Measurements from ENCODE around the gene CUL3. TPM values are rescaled to one million over a fixed set of nuclear protein-coding genes. Genes with fewer than 3 reads are reported as not detected.
"Not testable (repeated sequence)": the region's sequence is repeated elsewhere in the genome, so short reads cannot be mapped to it uniquely, and the experiment has no call there.

Gene CUL3
- total RNA-seq, 1 donor from 2014 or later = 66.0 TPM

DNA sequence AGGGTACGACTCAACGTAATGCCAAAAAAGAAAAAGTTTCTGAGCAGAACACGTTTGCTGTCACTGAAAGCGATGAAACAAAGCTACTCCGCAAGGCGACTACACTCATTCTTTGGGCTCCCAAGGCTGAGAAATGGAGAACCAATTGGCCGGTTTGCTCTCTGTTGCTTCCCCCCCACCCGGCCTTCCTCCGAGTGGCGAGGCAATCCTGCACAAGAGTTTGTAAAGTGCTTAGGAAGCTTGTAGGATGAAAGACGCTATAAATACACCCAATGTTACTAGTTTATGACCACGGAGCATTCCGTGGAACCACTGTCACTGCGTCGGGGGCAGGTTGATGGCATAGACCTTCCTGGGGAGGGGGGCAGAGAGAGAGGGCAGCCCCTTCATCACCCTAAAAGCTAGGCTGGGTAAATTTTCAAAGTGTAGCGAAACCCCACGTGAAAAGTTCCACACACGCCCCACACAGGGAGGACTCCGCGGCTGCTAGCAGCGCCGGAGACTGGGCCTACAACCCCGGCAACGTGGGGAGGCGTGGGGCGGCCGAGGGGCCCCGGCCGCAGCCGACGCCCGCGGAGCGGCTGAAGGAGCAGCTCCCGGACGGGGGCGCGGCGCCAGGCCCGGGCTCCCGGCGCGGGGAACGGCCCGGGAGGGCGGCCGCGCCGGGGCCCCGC, 915 bp downstream of the CUL3 start:
- intact Hi-C loops (cut with DNase I) = loop anchor here (5.0 to 10.0 kb wide), 2 partner anchors 57 to 629 kb away; partner anchors contain the start of gene MRPL44
- no peak for DNase-seq (ENCODE audit: low spot score)

GRCh38 chr2:224583033-224583432, 2.1 kb downstream of the CUL3 start:
- DNase-seq (ENCODE audit: low spot score) = not testable (repeated sequence)
- intact Hi-C loops (cut with DNase I) = loop anchor here (5.0 to 10.0 kb wide), 2 partner anchors 56 to 628 kb away; partner anchors contain the start of gene MRPL44

GRCh38 chr2:224580248-224580647, 4.9 kb downstream of the CUL3 start:
- intact Hi-C loops (cut with DNase I) = loop anchor here (5.0 to 10.0 kb wide), 2 partner anchors 53 to 625 kb away; partner anchors contain the start of gene MRPL44
- no peak for DNase-seq (ENCODE audit: low spot score)

GRCh38 chr2:224579411-224579810, 5.8 kb downstream of the CUL3 start:
- intact Hi-C loops (cut with DNase I) = no loop called here

DNA sequence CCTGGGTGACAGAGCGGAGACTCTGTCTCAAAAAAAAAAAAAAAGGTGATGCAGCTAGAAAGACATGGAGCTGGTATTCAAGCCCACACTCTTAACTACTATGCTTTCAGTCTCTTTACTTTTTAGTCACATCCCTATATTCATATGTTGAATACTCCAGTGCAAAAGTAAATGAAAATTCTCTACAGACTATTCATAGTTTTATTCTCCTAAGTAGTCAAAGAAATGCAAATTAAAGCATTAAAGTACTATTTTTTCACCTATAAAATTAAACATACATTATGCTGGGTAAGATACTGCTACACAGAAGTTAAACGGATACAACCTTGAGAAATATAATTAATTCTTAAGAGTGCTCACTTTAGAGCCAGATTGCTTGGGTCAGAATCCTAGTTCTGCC, 7.6 kb downstream of the CUL3 start:
- intact Hi-C loops (cut with DNase I) = no loop called here
- no peak for DNase-seq (ENCODE audit: low spot score)

More at GRCh38 chr2:224579411-224579810, 5.8 kb downstream of the CUL3 start:
- DNase-seq (ENCODE audit: low spot score) = no peak

DNA sequence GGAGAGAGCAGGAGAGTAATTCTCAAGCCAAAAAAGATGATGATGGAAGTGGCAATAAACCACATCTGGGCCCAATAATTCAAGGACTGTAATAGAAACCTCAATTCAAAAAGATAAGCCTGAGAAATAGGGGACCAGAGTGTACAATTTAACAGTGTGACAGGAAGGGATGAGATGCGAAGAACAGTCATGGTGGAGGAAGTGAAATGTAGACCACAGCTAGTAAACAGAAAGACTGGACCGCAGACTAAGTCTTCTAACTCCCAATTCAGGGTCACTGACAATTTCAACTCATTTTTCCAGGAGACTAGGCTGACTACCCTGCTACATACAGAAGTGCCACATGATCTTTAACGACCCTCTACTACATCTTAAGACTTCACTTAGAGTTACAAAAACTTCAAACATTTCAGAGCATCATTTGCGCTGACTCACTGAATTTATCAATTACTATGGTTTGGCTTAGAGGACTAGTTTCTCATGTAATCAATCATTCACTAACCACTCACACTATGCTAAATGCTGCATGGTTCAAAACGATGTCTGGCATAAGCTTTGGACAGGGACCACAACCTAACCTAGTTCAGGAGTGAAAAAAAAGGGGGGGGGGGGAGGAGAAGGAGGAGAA, 9.0 kb downstream of the CUL3 start:
- intact Hi-C loops (cut with DNase I) = no loop called here
- no peak for DNase-seq (ENCODE audit: low spot score)

DNA sequence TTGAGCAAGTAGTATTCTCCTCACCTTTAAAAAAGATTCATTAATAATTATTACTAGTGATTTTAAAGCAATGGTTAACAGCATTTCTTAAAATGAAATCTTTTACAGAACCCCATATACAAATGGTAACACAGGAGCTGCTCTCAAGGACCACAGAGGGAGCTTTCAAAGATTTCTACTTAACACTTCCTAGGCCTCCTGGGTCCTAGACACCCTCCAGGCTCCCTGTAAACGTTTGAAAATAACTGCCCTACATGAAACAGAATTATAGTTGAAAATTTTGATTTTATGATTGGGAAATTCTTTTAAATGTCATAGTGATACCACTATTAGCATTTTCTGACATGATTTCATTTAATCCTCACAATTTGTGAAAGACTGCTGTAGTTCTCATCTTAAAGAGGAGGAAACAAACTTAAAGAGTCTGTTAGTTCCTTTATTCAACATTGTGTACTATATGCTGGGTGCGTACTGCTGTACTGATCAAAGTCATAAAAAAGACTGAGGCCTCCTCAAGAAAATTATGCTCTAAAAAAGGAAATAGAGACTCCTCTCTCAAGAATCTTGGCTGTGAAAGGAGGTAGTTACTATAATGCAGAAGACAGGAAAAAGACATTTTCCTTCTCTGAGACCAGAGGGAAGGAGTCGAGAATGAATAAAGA, 10.6 kb downstream of the CUL3 start:
- DNase-seq (ENCODE audit: low spot score) = no peak
- intact Hi-C loops (cut with DNase I) = no loop called here

DNA sequence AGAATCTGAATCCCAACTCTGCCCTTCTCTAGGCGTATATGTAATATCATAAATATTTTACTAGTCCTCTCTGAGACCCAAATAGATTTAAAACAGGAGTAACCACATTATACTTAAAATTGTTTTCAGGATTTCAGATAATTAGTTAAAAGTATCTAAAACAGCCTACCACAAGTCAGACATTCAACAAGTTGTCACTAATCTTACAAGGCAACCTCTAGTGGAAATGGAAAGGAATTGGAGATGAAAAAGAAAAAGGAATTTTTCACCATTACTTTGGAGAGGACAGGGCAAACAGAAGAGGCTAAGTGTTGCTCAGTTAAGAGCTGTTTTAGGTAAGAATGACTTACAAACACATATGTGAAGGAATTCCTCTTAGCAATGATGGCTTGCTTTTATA, 11.4 kb downstream of the CUL3 start:
- intact Hi-C loops (cut with DNase I) = no loop called here
- no peak for DNase-seq (ENCODE audit: low spot score)

DNA sequence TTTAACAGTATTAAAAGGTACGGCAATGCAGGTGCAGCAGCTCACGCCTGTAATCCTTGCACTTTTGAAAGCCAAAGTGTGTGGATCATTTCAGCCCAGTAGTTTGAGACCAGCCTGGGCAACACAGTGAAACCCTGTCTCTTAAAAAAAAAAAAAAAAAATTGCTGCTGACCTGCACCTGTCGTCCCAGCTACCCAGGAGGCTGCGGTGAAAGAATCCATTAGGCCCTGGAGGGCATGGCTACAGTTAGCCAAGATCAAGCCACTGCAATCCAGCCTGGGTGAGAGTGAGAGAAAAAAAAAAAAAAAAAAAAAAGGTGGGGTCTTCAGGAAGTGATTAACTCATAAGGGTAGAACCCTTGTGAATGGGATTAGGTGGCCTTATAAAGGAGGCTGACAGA, 12.8 kb downstream of the CUL3 start:
- intact Hi-C loops (cut with DNase I) = no loop called here
- DNase-seq (ENCODE audit: low spot score) = no peak

DNA sequence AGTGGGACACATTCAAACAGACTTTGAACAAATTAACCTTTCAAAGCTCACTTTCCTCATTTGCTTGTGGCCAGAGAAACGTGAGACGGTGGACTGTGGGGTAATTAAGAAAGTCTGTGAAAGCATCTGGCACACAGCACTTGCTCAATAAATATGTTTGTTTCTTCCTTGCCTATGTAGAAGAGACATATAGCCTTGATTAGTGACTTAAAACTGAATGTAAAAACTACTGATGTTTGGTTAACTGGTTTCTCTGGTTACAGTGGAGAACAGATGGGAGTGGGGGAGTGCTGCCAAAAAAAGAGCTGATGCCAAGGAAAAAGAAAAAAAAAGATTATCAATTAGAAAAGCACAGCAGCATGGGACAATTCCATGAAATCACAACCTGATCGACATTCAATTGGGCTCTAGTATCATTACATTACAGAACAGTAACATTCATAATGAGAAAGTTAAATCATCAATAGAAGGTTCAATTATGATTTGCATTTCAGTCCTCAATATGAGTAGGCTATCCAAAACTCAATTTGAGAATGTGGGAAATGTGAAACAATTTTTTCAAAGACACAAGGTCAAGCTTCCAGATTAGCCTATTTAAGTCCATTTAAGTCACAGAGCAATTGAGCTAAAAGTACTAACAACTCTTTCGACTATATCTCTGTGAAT, 14.7 kb downstream of the CUL3 start:
- intact Hi-C loops (cut with DNase I) = no loop called here
- no peak for DNase-seq (ENCODE audit: low spot score)

GRCh38 chr2:224569654-224570053, 15.5 kb downstream of the CUL3 start:
- DNase-seq (ENCODE audit: low spot score) = no peak
- intact Hi-C loops (cut with DNase I) = no loop called here

- intact Hi-C loops (cut with DNase I) = no loop called here
- DNase-seq (ENCODE audit: low spot score) = no peak
Measured at GRCh38 chr2:224565452-224566035, 19.6 kb downstream of the CUL3 start.

GRCh38 chr2:224563537-224563936, 21.6 kb downstream of the CUL3 start:
- no peak for DNase-seq (ENCODE audit: low spot score)
- intact Hi-C loops (cut with DNase I) = no loop called here

DNA sequence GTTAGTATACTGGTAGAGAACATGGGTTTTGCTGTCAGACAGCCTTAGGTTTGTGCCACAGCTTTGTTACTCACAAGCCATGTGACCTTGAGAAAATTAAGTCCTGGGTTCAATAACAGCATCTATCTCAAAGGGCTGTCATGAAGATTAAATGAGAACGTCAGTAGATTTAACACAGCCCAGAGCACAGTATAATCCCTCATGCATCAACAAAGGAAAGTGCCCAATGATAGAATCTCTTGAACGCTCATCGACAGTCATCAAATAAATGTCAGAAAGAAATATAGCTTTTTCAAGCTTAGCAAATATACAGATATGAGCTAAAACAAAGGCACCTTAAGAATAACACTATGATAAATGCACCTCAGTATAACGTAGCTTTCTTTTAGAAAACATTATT, 22.3 kb downstream of the CUL3 start:
- DNase-seq (ENCODE audit: low spot score) = no peak
- intact Hi-C loops (cut with DNase I) = no loop called here

DNA sequence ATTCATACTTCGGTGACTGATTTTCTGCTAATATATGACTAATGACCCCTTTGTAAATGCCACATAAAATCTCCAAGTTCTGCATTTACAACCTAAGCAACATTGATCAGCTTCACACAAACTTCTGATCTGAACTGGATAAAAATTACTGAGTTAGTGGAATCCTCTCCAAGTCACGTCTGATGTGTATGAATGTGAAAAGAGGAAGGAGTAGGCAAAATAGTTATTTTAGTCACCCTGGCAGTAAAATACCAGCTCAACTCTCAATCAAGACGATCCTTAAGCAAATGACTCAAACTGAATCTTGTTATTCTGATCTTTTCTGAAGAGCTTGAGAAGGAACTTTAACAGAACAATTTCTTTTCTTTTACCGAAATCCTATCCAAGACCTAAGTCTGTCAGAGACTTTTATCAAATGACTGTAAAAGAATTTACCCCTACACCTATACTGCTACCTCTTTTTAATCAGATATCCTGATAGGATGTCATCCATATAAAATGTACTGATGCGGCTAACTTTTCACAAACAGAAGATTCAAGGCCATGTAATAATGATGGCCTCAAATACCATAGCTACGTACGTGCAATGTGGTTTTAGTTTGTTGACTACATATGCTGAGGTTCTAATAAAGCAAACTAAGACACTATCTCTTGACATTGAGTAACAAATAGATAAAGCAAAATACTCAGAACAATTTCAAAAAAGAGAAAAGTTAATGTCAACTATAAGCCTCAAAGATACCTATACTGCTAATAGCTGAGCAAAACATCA, 23.7 kb downstream of the CUL3 start:
- DNase-seq (ENCODE audit: low spot score) = no peak
- intact Hi-C loops (cut with DNase I) = no loop called here

- no peak for DNase-seq (ENCODE audit: low spot score)
- intact Hi-C loops (cut with DNase I) = no loop called here
Measured at GRCh38 chr2:224560549-224560948, 24.6 kb downstream of the CUL3 start.

GRCh38 chr2:224557610-224558009, 27.6 kb downstream of the CUL3 start:
- intact Hi-C loops (cut with DNase I) = no loop called here
- DNase-seq (ENCODE audit: low spot score) = no peak

- intact Hi-C loops (cut with DNase I) = no loop called here
- DNase-seq (ENCODE audit: low spot score) = no peak
Measured at GRCh38 chr2:224556381-224556780, 28.8 kb downstream of the CUL3 start.

DNA sequence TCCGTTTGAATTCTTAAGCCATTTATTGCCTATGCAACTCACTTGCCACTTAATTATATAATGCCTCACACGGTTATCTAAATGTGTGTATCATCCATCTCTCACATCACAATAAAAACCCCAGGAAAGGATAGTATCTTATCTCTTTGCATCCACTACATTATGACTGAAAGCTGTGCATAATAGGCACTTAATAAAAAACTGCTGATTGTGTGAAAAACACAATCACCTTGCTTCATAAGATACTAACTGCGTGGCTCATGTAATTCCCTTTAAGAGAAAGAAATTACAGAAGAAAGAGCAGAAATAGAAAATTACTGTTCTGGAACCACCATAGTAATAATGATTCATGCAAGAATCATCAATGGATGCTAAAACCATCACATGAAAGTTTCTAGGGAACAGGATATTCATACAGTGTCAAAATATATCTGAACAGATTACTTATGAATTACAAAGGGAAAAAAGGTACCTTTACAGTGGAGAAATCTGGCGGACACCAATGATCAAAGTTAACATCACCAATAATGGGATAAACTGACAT, 29.3 kb downstream of the CUL3 start:
- DNase-seq (ENCODE audit: low spot score) = no peak
- intact Hi-C loops (cut with DNase I) = no loop called here

All from cardiac septum (tissue), 1 donor.